Measurements from ENCODE around the gene TRAF2. TPM values are rescaled to one million over a fixed set of nuclear protein-coding genes. Genes with fewer than 3 reads are reported as not detected.

Gene TRAF2
- total and polyA plus RNA-seq, 9 of the 15 experiments (the other 6 are each of a cell fraction or from before 2014, with no cell fraction given), result 0.24 to 45.2 (median 18.0) TPM

GRCh38 chr9:136907011-136907914 is 20.9 kb downstream of the TRAF2 start:
- in situ Hi-C loops (cut with MboI), result no loop called here
- ChIA-PET POLR2A (interaction anchor here (0.7 to 1.1 kb wide), 3 partner anchors 11 to 59 kb away, joined by 3 to 4 read pairs (median 3); no protein-coding TSS in a partner anchor), CTCF (ENCODE audit: low intra/inter-chr PET ratio) (no interaction called here)
- FAIRE-seq (no peak), ATAC-seq (no peak), DNase-seq (ENCODE audit: extremely low read depth in 1 of 4, low spot score in 3 of 4) (no peak)
- WGBS (ENCODE audit: insufficient coverage, low coverage, missing lambda C conversion rate), result 92% methylated on average over 29 of the region's 29 CpGs
- no peaks in the 10 kb centered on the region for H4K20me1 ChIP-seq (replicated peaks; ENCODE audit: control insufficient read depth, insufficient read depth, low read length)
- H3K27me3 ChIP-seq (ENCODE audit: control insufficient read depth in 2 of 2, insufficient read depth in 2 of 2, low read length in 2 of 2), result no peaks in the 10 kb centered on the region
- peaks cover 82% of the 10 kb centered on the region for H3K36me3 ChIP-seq (ENCODE audit: control insufficient read depth, insufficient read depth, low read length)
- no peak overlapping the region for H3K27ac ChIP-seq (ENCODE audit: extremely low read depth, low read depth, low read length)
- intact Hi-C loops (cut with micrococcal nuclease), result no loop called here
- peak overlapping the region in 1 of 2 experiments; percentile 52; a peak in 2 of 4 replicates for H3K9ac ChIP-seq (ENCODE audit: insufficient read depth in 1 of 2, low read depth in 2 of 2, low read length in 2 of 2)
- H3K9me3 ChIP-seq (replicated peaks; ENCODE audit: control insufficient read depth, insufficient read depth, low read depth, low read length), result no peaks in the 10 kb centered on the region
- peaks cover 0 to 13% of the 10 kb centered on the region in 2 experiments; a peak in 1 of 5 replicates for H3K4me1 ChIP-seq (replicated peaks in 1 of 2; ENCODE audit: control insufficient read depth in 2 of 2, insufficient read depth in 2 of 2, low read length in 2 of 2)
- no peaks in the 10 kb centered on the region; the same call in 2 of the 3 replicates for H3K79me2 ChIP-seq (ENCODE audit: control insufficient read depth, insufficient read depth, low read length)
- H2AFZ ChIP-seq (ENCODE audit: low read depth, low read length), result no peak overlapping the region
- H3K4me3 ChIP-seq, result no peak overlapping the region
- no TSS peak for BruUV-seq (replicated peaks)
- H3K4me2 ChIP-seq (ENCODE audit: insufficient read depth, low read length), result no peak overlapping the region
- no peaks in the 10 kb centered on the region for H3K9me1 ChIP-seq (ENCODE audit: control insufficient read depth, insufficient read depth, low read length)
- TF ChIP-seq POLR2G (IDR thresholded peaks at IDR 0.05; ENCODE audit: low read depth, low read length) (peak; percentile 52), RBFOX2 (IDR thresholded peaks at IDR 0.05; ENCODE audit: low read depth, low read length) (peak; percentile 9; the same call in 1 of the 2 replicates), TAF7 (tag; IDR thresholded peaks at IDR 0.05) (no peak)
